HG03521 (cell line): ENCODE results near the gene RIN3.
A peak's percentile ranks its signal among the peaks of the same experiment; 100 is the strongest.

Experiments used
- ATAC-seq: cut with Tn5 transposase; IDR thresholded peaks from one replicate; pipeline ENCODE4 v1.9.1; 2021; ENCODE audit warnings: mild to moderate bottlenecking, moderate library complexity; ENCODE audit not compliant: unreplicated experiment

Gene RIN3

GRCh38 chr14:92552066-92552465, 38.5 kb downstream of the RIN3 start:
- ATAC-seq, result no peak

GRCh38 chr14:92553438-92553837, 39.9 kb downstream of the RIN3 start:
- no peak for ATAC-seq

- ATAC-seq, result no peak
Observed at GRCh38 chr14:92555465-92556111, 42.0 kb downstream of the RIN3 start.

GRCh38 chr14:92556255-92556741, 42.7 kb downstream of the RIN3 start:
- ATAC-seq, result no peak

- no peak for ATAC-seq
Observed at GRCh38 chr14:92556863-92557543, 43.4 kb downstream of the RIN3 start.

- no peak for ATAC-seq
Observed at GRCh38 chr14:92557544-92557912, 43.9 kb downstream of the RIN3 start.

GRCh38 chr14:92558319-92558718, 44.7 kb downstream of the RIN3 start:
- ATAC-seq, result no peak

- no peak for ATAC-seq
Observed at GRCh38 chr14:92559486-92559885, 45.9 kb downstream of the RIN3 start.

GRCh38 chr14:92560106-92560865, 46.7 kb downstream of the RIN3 start:
- ATAC-seq, result no peak

- ATAC-seq, result no peak
Observed at GRCh38 chr14:92561906-92562479, 48.4 kb downstream of the RIN3 start.

GRCh38 chr14:92563359-92563758, 49.8 kb downstream of the RIN3 start:
- ATAC-seq, result peak; percentile 90

- ATAC-seq, result no peak
Observed at GRCh38 chr14:92563765-92564285, 50.2 kb downstream of the RIN3 start.

- ATAC-seq, result no peak
Observed at GRCh38 chr14:92564344-92565039, 50.9 kb downstream of the RIN3 start.

- no peak for ATAC-seq
Observed at GRCh38 chr14:92565040-92565717, 51.6 kb downstream of the RIN3 start.

GRCh38 chr14:92565718-92566115, 52.1 kb downstream of the RIN3 start:
- no peak for ATAC-seq

GRCh38 chr14:92567173-92567725, 53.7 kb downstream of the RIN3 start:
- ATAC-seq, result no peak

GRCh38 chr14:92568621-92569479, 55.3 kb downstream of the RIN3 start:
- ATAC-seq, result peak; percentile 67

GRCh38 chr14:92570674-92571262, 57.2 kb downstream of the RIN3 start:
- no peak for ATAC-seq
